ENCODE results near the gene AMY2B. TPM values are rescaled to one million over a fixed set of nuclear protein-coding genes. Genes with fewer than 3 reads are reported as not detected.

AMY2B gene
- total and polyA plus RNA-seq, 7 donors = 5.5 to 28.0 (median 12.5) TPM

DNA sequence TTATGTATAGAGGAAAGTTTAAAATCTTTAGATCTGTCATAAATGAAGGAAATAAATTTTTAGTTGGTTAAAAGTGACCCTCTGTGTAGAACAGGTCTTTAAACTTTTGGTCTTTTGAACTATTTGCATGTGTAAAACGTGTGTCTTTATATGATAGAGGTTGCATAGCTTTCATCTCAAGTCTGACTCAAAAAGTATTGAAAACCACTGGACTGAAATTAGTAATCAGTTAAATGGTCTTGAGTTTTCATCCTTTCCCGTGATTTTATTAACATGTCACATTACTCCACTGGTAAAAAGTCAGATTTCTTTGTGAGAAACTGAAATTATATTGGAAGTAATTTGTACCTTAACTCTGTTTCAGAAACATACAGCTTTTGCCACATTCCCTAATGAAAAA is 44.1 kb upstream of the AMY2B start:
- ATAC-seq (no peak), DNase-seq (no peak)
- TF ChIP-seq CTCF (IDR thresholded peaks at IDR 0.05) = no peak
- no peak overlapping the region for H3K27ac ChIP-seq
- peaks cover 3 to 14% of the 10 kb centered on the region in 2 donors for H3K36me3 ChIP-seq (ENCODE audit: insufficient read depth in 1 of 2, low read depth in 1 of 2)
- H3K4me1 ChIP-seq = peaks cover 36% of the 10 kb centered on the region
- intact Hi-C loops (cut with DNase I) = loop anchor here (5.0 kb wide), 1 partner anchor 35 kb away; no protein-coding TSS in a partner anchor
- peak overlapping the region; percentile 92 for H3K4me3 ChIP-seq
- no peaks in the 10 kb centered on the region for H3K9me3 ChIP-seq
- H3K27me3 ChIP-seq (ENCODE audit: insufficient read depth in 3 of 3, low read length in 2 of 3) = no peaks in the 10 kb centered on the region
- WGBS, 3 donors = 51 to 64% (median 56%) methylated on average over 2 of the region's 2 CpGs

DNA sequence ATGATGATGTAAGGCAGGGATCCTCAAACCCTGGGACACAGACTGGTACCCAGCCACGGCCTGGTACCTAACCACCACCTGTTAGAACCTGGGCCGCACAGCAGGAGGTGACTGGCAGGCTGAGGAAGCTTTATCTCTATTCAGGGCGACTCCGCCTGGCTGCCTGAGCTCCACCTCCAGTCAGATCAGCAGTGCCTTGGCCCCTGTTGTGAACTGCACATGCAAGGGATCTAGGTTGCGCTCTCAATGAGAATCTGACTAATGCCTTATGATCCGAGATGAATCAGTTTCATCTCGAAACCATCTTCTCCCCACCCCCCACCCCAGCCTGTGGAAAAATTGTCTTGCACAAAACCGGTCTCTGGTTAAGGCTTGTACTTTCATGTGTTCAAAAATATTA is 41.6 kb upstream of the AMY2B start:
- intact Hi-C loops (cut with DNase I) = loop anchor here (5.0 kb wide), 1 partner anchor 33 kb away; no protein-coding TSS in a partner anchor
- WGBS, 3 donors = 81 to 89% (median 87%) methylated on average over 8 of the region's 8 CpGs
- Histone ChIP-seq H3K9me3 (no peaks in the 10 kb centered on the region), H3K36me3 (ENCODE audit: insufficient read depth in 1 of 2, low read depth in 1 of 2) (peaks cover 5 to 28% of the 10 kb centered on the region in 2 donors), H3K4me3 (no peak overlapping the region), H3K27me3 (ENCODE audit: insufficient read depth in 3 of 3, low read length in 2 of 3) (no peaks in the 10 kb centered on the region), H3K27ac (no peak overlapping the region), H3K4me1 (peaks cover 44% of the 10 kb centered on the region)
- ATAC-seq = peak in 2 of 4 donors; percentile 37 to 41
- TF ChIP-seq CTCF (IDR thresholded peaks at IDR 0.05) = no peak
- DNase-seq = peak; percentile 16 to 66

DNA sequence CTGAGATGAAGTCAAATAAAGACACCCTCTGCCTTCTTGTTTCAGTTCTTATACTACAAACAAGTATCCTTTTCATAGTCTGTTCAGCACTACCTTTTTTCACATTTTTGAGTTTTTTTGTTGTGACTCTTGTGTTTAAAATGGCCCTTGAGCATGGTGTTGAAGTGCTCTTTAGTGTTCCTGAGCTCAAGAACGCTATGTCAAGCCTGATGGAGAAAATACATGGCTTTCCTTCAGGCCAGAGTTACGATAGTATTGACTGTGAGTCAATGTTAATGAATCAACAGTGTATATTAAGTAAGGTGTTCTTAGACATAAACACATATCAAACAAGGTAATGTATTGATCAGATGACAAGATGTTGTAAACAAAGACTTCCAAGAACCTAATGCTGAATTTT is 33.2 kb upstream of the AMY2B start:
- ATAC-seq (no peak), DNase-seq (no peak)
- intact Hi-C loops (cut with DNase I) = no loop called here
- peaks cover 11 to 99% of the 10 kb centered on the region in 2 donors for H3K36me3 ChIP-seq (ENCODE audit: insufficient read depth in 1 of 2, low read depth in 1 of 2)
- H3K4me1 ChIP-seq = no peaks in the 10 kb centered on the region
- H3K4me3 ChIP-seq = no peak overlapping the region
- no peak for TF ChIP-seq CTCF (IDR thresholded peaks at IDR 0.05)
- no peaks in the 10 kb centered on the region for H3K9me3 ChIP-seq
- 91 to 98% (median 94%) methylated on average over 2 of the region's 2 CpGs for WGBS, 3 donors
- no peaks in the 10 kb centered on the region for H3K27me3 ChIP-seq (ENCODE audit: insufficient read depth in 3 of 3, low read length in 2 of 3)
- no peak overlapping the region for H3K27ac ChIP-seq

DNA sequence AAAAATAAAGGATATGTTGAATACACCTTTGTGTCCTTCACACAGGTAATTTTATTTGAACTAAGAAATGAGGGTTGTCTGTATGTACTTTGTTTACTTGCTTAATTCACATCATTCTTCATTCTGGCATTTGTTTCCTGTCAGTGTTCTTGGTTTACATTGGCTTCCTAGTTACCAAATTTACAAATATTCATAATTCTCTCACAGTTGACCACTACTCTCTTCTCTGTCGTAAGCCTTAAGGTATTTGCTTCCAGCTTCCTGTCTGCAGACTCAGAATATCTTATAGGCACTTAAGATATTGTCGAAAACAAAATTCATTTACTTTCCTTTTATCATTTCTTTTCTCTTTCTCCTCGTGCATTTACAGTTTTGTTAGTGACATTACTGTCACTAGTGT is 30.0 kb upstream of the AMY2B start:
- no peaks in the 10 kb centered on the region for H3K27me3 ChIP-seq (ENCODE audit: insufficient read depth in 3 of 3, low read length in 2 of 3)
- no peak overlapping the region for H3K4me3 ChIP-seq
- ATAC-seq = no peak
- DNase-seq = no peak
- TF ChIP-seq CTCF (IDR thresholded peaks at IDR 0.05) = no peak
- 92 to 95% (median 95%) methylated on average over 3 of the region's 3 CpGs for WGBS, 3 donors
- H3K27ac ChIP-seq = no peak overlapping the region
- intact Hi-C loops (cut with DNase I) = no loop called here
- no peaks in the 10 kb centered on the region for H3K4me1 ChIP-seq
- H3K36me3 ChIP-seq (ENCODE audit: insufficient read depth in 1 of 2, low read depth in 1 of 2) = peaks cover 9 to 100% of the 10 kb centered on the region in 2 donors
- no peaks in the 10 kb centered on the region for H3K9me3 ChIP-seq

DNA sequence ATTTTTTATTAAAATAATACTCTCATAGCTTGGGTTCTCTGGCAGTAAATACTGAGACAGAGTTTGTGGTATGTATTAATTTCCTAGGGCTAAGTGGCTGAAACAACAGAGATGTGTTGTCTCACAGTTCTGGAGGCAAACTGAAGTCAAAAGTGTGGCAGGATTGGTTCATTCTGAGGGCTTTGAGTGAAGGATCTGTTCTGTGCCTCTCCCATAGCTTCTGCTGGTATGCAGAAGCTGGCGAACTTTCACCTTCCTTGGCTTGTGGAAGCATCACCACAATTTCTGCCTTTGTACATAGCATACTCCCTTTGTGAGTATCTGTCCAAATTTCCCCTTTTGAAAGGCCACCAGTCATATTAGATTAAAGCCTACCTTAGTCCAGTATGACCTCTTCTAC is 24.9 kb upstream of the AMY2B start:
- intact Hi-C loops (cut with DNase I) = no loop called here
- TF ChIP-seq CTCF (IDR thresholded peaks at IDR 0.05) = no peak
- H3K27ac ChIP-seq = no peak overlapping the region
- H3K4me3 ChIP-seq = no peak overlapping the region
- ATAC-seq (no peak), DNase-seq (no peak)
- H3K27me3 ChIP-seq (ENCODE audit: insufficient read depth in 3 of 3, low read length in 2 of 3) = no peaks in the 10 kb centered on the region
- H3K36me3 ChIP-seq (ENCODE audit: insufficient read depth in 1 of 2, low read depth in 1 of 2) = peaks cover 0 to 100% of the 10 kb centered on the region in 2 donors
- no peaks in the 10 kb centered on the region for H3K9me3 ChIP-seq
- 96 to 100% (median 97%) methylated on average over 1 of the region's 1 CpG for WGBS, 3 donors
- no peaks in the 10 kb centered on the region for H3K4me1 ChIP-seq

Data from psoas muscle (tissue), 8 donors.